ENCODE data around the gene CIB1. TPM values are rescaled to one million over a fixed set of nuclear protein-coding genes. Genes with fewer than 3 reads are reported as not detected.
"Not testable (repeated sequence)": the region's sequence is repeated elsewhere in the genome, so short reads cannot be mapped to it uniquely, and the experiment has no call there.

CIB1 gene
- polyA plus RNA-seq, 1 donor, result 23.1 TPM

DNA sequence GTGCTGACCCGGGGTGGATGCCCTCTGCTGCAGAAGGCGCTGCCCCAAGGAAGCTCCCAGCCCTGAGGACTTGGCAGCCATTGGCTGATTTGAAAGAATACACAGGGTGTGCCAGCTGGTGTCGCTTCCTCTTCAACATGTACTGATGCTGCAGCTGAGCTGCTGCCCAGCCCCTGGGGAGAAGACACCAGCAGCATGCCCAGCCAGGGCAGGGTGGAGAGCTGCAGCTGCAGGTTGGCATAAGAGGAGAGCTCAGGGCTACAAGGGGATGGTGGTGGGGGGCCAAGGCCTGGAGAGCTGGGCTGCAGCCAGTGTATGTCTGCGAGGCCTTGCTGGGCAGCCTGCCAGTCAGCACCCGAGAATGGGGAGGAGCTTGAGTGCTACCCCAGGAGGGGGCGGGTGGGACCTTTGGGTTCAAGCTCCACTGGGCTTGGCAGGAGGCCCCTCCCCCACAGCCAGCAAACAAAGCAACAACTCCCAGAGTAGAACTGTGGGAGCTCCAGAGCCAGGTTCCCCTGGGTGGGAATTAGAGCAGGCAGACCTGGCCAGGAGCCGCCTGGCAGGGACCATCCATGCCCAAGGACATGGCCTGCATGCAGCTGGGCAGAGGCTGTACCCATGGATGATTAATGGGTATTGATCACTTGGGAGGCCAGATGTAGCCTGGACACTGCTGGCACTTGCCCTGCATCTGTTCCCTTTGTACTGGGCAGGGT, 41.8 kb downstream of the CIB1 start:
- peak; percentile 52 for DNase-seq

DNA sequence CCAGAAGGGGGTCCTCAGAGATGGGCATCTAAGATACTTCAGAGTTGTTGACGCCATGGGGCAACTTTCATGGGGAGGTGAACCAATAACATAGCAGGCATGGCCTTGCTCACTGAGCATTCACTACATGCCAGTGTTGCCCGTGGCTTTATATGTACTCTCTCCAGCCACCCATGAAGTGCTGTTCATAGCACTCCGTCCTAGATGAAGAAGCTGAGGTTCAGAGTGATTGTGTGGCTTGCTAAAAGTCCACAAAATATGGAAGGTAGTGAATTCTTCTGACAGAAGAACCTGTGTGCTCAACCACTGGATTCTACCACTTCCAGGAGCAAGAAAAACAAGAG, 42.4 kb downstream of the CIB1 start:
- no peak for DNase-seq

DNA sequence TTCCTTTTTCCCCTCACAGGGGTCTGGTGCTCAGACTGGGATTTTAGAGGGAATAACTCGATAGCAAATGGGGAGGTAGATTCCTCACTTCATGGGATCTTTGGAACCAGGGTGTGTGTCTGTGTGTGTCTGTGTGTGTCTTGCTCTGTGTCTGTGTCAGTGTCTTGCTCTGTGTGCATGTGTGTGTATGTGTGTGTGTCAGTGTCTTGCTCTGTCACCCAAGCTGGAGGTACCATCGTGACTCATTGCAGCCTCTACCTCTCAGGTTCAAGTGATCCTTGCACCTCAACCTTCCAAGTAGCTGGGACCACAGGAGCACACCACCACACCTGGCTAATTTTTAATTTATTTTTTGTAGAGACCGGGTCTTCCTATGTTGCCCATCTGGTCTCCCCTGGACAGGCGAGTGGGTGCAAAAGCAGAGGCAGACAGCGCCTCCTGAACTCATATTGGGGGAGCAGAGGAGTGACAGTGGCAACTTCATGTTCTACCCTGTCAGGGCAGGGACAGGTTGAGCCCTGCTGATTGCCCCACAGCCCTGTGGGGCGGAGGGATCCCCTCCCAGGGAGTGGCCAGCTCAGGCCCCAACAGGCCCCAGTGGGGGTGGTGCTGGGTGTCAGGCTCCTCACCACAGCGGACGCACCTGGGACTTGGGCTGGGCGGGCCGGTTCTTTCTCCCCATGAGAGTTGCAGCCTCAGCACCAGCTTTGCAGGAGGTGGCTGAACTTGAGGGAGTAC, 43.0 kb downstream of the CIB1 start:
- no peak for DNase-seq

DNA sequence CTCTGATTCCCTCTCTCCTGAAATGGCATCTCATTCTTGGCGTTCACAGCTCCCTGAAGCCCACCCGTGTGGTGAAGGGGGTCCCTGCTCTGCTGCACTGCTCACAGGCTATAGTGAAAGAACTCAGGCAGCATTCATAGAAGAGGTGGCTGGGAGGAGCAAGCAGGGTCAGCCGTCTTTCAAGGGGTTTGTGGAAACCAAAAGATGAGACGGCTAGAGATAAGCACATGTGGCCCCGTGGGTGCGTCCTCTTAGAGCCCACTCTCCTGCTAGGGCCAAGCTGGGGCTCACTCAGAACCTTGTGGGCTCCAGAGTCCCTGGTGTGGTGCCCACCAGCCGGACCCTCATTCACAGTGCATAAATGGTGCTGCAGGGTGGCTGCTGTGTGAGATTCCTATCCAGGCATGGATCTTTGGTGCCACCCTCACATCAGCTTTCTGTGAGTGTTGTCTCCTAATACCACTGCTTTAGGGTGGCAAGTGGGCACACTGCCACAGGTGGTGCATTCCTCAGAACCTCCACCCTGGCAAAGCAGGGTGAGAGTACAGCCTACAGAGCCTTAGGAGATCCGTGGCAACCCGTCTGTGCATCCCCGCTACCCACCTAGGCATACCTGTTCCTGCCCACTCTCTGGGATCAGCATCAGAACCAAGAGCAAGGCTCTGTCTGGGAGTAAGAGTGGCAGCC, 43.8 kb downstream of the CIB1 start:
- no peak for DNase-seq

DNA sequence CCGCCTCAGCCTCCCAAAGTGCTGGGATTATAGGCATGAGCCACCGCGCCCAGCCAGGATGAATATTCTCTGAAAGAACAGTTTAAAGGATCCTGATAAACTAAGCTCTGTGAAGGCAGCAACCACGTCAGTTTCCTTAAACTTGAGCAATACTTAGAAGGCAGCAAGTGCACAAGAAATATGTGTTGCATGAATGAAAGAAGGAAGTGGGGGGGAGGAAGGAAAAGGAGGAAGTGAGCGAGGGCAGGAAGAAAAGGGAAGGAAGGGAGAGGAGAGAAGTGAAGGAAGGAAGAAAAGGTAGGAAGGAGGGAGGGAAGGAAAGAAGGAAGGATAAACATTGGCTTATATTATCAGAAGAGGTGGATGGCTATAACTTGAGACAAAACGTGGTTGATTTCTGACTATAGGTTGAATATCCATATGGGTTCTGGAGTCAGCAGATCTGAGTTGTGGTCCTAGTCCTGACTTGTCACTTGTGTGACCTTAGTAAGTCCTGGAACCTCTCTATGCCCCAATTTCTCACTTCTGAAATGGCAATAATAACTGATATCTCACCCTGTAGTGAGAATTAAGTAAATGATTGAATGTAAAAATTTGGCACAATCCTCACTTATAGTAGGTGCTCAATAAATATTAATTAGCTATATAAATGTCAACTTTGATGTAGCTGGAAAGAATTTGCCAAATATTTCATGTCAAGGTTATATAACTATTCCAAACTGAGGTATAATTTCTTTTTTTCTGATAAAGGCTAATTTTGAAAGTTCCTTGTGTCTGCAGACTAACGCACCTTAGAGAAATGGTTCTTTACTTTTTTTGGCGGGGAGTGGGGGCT, 44.6 kb downstream of the CIB1 start:
- no peak for DNase-seq

DNA sequence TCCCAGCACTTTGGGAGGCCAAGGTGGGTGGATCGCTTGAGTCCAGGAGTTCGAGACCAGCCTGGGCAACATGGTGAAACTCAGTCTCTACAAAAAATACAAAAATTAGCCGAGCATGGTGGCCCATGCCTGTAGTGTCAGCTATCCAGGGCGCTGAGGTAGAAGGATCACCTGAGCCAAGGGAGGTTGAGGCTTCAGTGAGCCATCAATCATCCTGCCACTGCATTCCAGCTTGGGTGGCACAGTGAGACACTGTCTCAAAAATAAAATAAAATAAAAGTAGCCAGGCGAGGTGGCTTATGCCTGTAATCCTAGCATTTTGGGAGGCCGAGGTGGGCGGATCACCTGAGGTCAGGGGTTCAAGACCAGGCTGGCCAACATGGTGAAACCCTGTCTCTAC, 45.7 kb downstream of the CIB1 start:
- DNase-seq, result not testable (repeated sequence)

DNA sequence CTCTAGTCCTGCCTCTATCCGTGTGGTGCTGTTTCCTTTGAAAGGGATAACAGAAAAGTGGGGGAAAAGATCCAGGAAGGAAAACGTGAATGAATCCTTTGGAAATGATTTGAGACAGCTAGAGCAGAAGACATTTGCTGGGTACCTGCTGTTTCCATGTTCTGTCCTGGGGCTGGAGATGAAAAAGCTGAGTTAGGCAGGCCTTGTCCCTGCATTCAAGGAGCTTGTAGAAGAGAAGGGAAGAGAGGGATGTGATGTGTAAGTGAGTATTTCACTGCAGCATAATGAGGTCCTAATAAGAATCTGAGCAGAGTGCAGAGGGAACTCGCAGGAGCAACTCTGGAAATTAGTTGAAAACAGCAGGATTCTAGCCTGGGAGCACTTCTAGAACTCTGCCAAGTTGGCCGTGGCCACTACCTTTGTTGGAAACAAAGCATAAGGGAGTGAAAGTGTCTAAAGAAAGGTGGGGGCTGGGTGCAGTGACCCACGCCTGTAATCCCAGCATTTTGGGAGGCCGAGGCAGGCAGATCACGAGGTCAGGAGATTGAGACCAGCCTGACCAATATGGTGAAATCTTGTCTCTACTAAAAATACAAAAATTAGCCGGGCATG, 46.4 kb downstream of the CIB1 start:
- no peak for DNase-seq

DNA sequence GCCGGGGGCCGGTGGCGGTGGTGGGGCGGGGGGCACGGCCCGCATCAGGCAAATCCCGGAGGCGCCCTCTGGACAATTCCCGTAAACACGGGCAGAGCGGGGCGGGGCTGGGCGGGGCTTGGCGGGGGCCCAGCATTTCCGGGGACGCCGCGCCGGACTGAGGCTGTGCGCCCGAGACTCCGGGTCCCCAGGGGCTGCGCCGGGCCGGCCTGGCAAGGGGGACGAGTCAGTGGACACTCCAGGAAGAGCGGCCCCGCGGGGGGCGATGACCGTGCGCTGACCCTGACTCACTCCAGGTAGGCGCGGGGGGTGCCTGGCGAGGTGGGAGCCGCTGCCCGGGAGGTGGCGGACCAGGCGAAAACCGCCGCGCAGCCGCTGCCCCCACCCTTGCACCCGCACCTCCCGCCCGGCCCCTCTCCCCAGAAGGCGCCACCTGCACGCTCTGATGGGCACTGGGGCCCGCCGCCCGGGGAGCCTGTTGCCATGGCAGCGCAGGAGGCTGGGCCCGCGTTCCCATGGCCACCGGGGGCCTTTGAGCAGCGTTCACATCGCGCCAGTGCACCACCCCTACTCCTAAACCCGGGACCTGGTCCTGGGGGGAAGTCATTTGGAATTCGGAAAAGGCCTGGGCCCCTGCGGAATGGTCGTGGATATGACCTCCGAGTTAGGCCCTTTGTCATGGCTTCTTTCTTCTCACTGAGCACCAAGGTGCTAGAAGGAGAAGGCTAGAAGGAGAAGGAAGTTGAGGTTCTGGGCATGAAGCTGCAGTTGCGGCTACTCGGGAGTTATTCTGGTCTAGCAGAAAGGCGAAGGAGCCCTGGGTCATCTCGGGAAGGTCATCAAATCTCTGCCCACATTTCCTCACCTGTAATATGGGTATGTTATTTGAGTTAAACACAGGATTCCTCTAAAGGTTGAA, 48.7 kb downstream of the CIB1 start:
- DNase-seq, result no peak

DNA sequence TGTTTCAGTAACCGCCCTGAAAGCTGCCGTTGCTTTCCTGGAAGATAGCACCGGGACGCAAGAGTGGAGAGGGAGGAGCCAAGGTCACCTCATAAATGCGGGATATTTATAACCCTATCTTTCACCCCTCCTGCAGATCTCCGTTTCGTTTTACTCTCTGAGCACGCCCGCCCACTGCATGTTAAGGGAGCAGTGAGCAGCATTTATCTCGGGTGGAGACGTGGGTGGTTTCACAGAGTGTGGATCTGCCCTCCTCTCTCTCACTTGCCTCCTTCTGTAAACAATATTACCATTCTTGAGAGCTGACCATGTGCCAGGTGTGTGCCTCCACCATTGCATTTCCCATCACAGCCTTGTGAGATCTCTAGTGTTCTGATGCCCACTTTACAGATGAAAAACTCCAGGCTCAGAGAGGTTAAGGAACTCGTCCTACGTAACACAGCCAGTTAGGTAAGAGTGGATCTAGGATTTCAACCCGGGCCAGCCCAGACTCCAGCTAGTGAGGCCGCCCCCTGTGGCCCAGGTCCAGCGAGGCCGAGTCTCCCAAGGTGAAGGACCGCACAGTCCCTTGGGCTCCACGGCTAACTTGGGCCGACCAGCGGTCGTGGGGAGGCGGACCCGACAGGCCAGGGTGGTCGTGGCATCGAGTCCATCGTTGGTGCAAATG, 49.5 kb downstream of the CIB1 start:
- DNase-seq, result no peak

DNA sequence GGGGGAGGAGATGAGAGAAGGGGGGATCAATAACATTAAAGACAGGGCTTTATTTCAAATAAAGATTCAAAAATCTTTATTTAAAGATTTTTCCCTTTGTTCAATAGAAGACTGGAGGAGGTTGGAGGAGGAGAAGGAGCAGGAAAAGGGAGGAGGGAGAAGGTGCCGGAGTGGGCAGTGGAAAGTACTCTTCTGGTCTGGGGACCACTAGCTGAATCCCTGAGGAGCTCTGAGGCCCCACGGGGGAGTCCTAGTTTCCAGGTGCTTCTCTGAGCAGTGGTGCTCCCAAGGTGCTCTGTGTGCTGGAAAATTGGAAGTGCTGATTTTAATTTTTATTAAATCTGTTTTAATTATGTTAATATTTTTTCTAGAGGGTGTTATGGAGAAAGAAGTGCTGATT, 52.0 kb downstream of the CIB1 start:
- no peak for DNase-seq

Other genes starting within 250 kb of the CIB1 start
- gene ZNF710, start 232.6 kb downstream of the CIB1 start, polyA plus RNA-seq (ENCODE audit: insufficient read length), result 15.7 TPM
- 292 TPM for gene IDH2, start 131.5 kb downstream of the CIB1 start, polyA plus RNA-seq (ENCODE audit: insufficient read length)
- gene SEMA4B, start 32.6 kb downstream of the CIB1 start, polyA plus RNA-seq (ENCODE audit: insufficient read length), result 9.0 TPM
- 3.4 TPM for gene GDPGP1, start 268 bp upstream of the CIB1 start, polyA plus RNA-seq (ENCODE audit: insufficient read length)
- not detected for gene TTLL13, start 15.6 kb upstream of the CIB1 start, polyA plus RNA-seq (ENCODE audit: insufficient read length)
- gene NGRN, start 31.7 kb upstream of the CIB1 start, polyA plus RNA-seq (ENCODE audit: insufficient read length), result 104 TPM
- 3.6 TPM for gene ZNF774, start 118.3 kb upstream of the CIB1 start, polyA plus RNA-seq (ENCODE audit: insufficient read length)
- 68.8 TPM for gene IQGAP1, start 154.3 kb upstream of the CIB1 start, polyA plus RNA-seq (ENCODE audit: insufficient read length)